ENCODE results near the gene PTCH2.
A peak's percentile ranks its signal among the peaks of the same experiment; 100 is the strongest.

Gene PTCH2, protein sequence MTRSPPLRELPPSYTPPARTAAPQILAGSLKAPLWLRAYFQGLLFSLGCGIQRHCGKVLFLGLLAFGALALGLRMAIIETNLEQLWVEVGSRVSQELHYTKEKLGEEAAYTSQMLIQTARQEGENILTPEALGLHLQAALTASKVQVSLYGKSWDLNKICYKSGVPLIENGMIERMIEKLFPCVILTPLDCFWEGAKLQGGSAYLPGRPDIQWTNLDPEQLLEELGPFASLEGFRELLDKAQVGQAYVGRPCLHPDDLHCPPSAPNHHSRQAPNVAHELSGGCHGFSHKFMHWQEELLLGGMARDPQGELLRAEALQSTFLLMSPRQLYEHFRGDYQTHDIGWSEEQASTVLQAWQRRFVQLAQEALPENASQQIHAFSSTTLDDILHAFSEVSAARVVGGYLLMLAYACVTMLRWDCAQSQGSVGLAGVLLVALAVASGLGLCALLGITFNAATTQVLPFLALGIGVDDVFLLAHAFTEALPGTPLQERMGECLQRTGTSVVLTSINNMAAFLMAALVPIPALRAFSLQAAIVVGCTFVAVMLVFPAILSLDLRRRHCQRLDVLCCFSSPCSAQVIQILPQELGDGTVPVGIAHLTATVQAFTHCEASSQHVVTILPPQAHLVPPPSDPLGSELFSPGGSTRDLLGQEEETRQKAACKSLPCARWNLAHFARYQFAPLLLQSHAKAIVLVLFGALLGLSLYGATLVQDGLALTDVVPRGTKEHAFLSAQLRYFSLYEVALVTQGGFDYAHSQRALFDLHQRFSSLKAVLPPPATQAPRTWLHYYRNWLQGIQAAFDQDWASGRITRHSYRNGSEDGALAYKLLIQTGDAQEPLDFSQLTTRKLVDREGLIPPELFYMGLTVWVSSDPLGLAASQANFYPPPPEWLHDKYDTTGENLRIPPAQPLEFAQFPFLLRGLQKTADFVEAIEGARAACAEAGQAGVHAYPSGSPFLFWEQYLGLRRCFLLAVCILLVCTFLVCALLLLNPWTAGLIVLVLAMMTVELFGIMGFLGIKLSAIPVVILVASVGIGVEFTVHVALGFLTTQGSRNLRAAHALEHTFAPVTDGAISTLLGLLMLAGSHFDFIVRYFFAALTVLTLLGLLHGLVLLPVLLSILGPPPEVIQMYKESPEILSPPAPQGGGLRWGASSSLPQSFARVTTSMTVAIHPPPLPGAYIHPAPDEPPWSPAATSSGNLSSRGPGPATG

GRCh38 chr1:44842862-44843655, at the start of gene PTCH2:
Gene PTCH2 (minus strand): TSS chr1:44843253. CDS start chr1:44842932, 321 bp downstream.
- H3K4me3 ChIP-seq (ENCODE audit: control insufficient read depth, low read depth, low read length) = peak within 1 kb of the TSS; percentile 48
- no peak for TF ChIP-seq CTCF (conservative IDR thresholded peaks at IDR 0.05; ENCODE audit: control insufficient read depth, insufficient read depth, low read depth, low read length)
- DNase-seq (ENCODE audit: low read depth) = peak; percentile 42

- DNase-seq (ENCODE audit: low read depth) = no peak
These were observed 47.0 kb upstream of the PTCH2 start for GRCh38 chr1:44890007-44890406.

DNA sequence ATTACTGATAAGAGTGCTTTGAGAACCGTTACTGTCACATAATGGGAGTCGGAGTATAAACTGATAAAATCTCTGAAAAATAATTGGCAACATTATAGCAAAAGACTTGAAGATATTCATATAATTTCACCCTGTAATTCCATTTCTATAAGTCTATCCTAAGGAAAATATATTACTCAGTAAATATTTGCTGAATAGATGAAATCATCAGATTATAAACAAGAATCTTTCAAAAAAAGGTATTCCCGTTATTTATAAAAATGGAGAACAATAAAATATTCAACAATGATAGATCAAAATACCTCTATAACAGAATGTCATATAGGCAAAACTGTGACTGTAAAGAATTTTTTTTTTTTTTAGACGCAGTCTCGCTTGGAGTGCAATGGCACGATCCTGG, 42.4 kb upstream of the PTCH2 start:
- DNase-seq (ENCODE audit: low read depth) = no peak
- TF ChIP-seq CTCF (conservative IDR thresholded peaks at IDR 0.05; ENCODE audit: control insufficient read depth, insufficient read depth, low read depth, low read length) = no peak
- no peak overlapping the region for H3K4me3 ChIP-seq (ENCODE audit: control insufficient read depth, low read depth, low read length)

More at GRCh38 chr1:44890007-44890406, 47.0 kb upstream of the PTCH2 start:
- TF ChIP-seq CTCF (conservative IDR thresholded peaks at IDR 0.05; ENCODE audit: control insufficient read depth, insufficient read depth, low read depth, low read length) = no peak
- no peak overlapping the region for H3K4me3 ChIP-seq (ENCODE audit: control insufficient read depth, low read depth, low read length)

GRCh38 chr1:44884746-44885145, 41.7 kb upstream of the PTCH2 start:
- TF ChIP-seq CTCF (conservative IDR thresholded peaks at IDR 0.05; ENCODE audit: control insufficient read depth, insufficient read depth, low read depth, low read length) = no peak
- peak; percentile 8 for DNase-seq (ENCODE audit: low read depth)
- no peak overlapping the region for H3K4me3 ChIP-seq (ENCODE audit: control insufficient read depth, low read depth, low read length)

DNA sequence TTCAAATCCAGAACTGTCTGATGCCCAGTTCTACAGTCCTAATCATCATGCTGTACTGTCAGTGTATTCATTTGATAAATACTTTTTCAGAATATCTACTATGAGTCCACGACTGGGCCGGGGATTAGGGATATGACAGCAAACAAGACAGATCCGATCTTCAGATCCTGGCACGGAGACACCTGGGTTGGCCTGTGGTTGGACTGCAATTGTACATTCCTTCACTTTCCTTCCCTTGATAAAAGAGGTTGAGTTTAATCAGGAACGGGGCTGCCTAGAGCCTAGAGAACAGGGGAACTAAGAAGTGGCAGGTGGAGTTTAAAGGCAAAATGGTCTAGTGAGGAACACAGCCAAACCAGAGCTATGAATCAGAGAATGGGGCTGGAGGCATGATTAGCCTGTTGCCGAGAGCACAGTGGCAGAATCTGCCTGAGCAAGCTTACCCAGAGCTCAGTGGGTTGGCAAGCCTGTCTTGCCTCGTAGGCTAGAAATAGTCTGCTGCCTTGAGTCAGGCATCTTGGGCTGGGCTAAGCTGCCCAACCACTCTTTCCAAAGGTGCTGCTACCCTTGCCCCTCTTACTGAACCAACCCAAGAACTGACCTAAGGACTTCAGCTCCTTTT, 38.1 kb upstream of the PTCH2 start:
- peak; percentile 78 for DNase-seq (ENCODE audit: low read depth)
- no peak overlapping the region for H3K4me3 ChIP-seq (ENCODE audit: control insufficient read depth, low read depth, low read length)
- no peak for TF ChIP-seq CTCF (conservative IDR thresholded peaks at IDR 0.05; ENCODE audit: control insufficient read depth, insufficient read depth, low read depth, low read length)

All from fibroblast of mammary gland (primary cell).